ENCODE measurements around the gene MRPL40. TPM values are rescaled to one million over a fixed set of nuclear protein-coding genes. Genes with fewer than 3 reads are reported as not detected.

Gene MRPL40
- total and polyA plus RNA-seq, 2 of the 13 experiments (the other 11 are each of a cell fraction or from before 2014, with no cell fraction given): 42.7 to 79.7 TPM

- no peak for TF ChIP-seq NR3C1 (CRISPR knock-in tag; IDR thresholded peaks at IDR 0.05)
- TF ChIP-seq NFYC (CRISPR knock-in tag; IDR thresholded peaks at IDR 0.05): peak; percentile 65
- peak; percentile 67; the same call in 1 of the 2 replicates for TF ChIP-seq NCOA2 (CRISPR knock-in tag; IDR thresholded peaks at IDR 0.05)
- TF ChIP-seq ZNF574 (CRISPR knock-in tag; IDR thresholded peaks at IDR 0.05): peak; percentile 97
- peak; percentile 86; the same call in 1 of the 2 replicates for TF ChIP-seq CAMTA2 (CRISPR knock-in tag; IDR thresholded peaks at IDR 0.05; ENCODE audit: borderline replicate concordance)
- peak; percentile 81; the same call in 1 of the 2 replicates for TF ChIP-seq ZNF317 (CRISPR knock-in tag; IDR thresholded peaks at IDR 0.05)
- TF ChIP-seq ZUFSP (CRISPR knock-in tag; IDR thresholded peaks at IDR 0.05; ENCODE audit: borderline replicate concordance): no peak
- peak; percentile 27 for TF ChIP-seq DZIP1 (CRISPR knock-in tag; IDR thresholded peaks at IDR 0.05)
- peak in 1 of 2 experiments; percentile 100; a peak in 2 of 4 replicates for TF ChIP-seq KLF16 (CRISPR knock-in tag; IDR thresholded peaks at IDR 0.05)
- no peak for TF ChIP-seq ZNF713 (CRISPR knock-in tag; IDR thresholded peaks at IDR 0.05)
- TF ChIP-seq ZNF33B (CRISPR knock-in tag; IDR thresholded peaks at IDR 0.05): peak; percentile 79
- no peak for TF ChIP-seq MYNN (CRISPR knock-in tag; IDR thresholded peaks at IDR 0.05; ENCODE audit: low read depth)
- TF ChIP-seq THAP9 (CRISPR knock-in tag; IDR thresholded peaks at IDR 0.05; ENCODE audit: borderline replicate concordance): peak; percentile 93
- TF ChIP-seq TP53 (CRISPR knock-in tag; conservative IDR thresholded peaks at IDR 0.05): no peak; the same call in 1 of the 2 replicates
- TF ChIP-seq GTF2F1 (IDR thresholded peaks at IDR 0.05; ENCODE audit: low read length): 0 out of 2 replicates have a peak, but pooled peaks have one; percentile 29
- peak; percentile 96 for TF ChIP-seq IRF2 (CRISPR knock-in tag; IDR thresholded peaks at IDR 0.05)
- TF ChIP-seq DBP (CRISPR knock-in tag; IDR thresholded peaks at IDR 0.05; ENCODE audit: not compliant biosample characterization): no peak
- TF ChIP-seq MEF2D (CRISPR knock-in tag; IDR thresholded peaks at IDR 0.05): no peak; the same call in 1 of the 2 replicates
These were observed at the start of gene MRPL40 (continued) for GRCh38 chr22:19432133-19432851.
